ENCODE measurements around the gene FES.
"Not testable (repeated sequence)": the region's sequence is repeated elsewhere in the genome, so short reads cannot be mapped to it uniquely, and the experiment has no call there.

FES gene

GRCh38 chr15:90862487-90862886 is 21.8 kb upstream of the FES start:
- DNase-seq, result no peak

DNA sequence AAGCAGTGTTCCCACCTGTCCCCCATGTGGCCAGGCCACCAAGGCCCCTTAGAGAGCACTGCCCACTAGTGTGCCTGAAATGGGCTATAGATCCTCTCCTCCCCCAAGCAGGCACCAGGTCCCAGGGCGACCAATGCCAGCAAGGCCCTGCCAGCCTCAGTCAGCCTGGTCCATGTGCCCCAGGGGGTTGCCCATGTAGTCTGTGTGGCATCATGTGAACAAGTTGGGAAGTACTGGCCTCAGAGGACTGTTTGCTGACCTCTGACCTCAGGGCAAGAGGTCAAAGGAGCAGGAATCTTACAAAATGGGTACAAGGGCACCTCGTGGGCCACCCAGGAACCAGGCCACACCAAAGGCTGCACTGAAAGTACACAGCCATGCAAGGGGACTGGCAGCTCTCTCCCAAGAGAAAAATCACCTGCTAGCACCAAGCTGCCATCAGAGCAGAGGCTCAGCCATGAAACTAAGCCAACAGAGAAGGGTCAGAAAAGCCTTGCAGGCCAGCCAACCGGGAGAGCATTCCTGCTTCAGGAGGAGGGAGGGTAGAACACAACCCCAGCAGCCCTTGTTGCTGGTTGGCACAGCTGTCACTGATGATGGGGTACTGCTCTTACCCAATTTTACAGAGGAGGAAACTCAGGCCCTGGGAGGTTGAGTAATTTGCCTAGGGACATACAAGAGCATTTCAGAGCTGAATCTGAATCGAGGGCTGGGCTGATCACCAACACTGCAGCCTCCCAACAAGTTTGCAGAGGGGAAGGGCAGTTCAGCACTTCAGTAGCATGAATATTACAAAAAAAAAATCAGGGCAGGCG is 21.1 kb upstream of the FES start:
- no peak for DNase-seq

DNA sequence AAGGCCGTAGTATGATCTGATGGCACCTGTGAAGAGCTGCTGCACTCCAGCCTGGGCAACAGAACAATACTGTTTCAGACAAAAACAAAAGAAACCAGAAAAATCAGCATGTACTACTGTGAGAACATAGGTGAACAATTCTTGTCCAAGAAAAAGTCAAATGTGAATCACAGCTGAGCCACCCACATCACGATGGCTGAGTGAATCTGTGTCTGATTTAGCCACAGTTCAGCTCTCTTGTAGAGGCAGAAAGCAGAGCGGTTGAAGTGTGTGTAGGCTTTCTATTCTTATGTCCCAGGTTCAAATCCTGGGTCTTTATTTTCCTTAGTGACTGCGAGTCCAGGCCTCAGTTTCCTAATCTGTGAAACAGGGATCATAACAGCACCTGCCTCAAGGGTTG is 20.3 kb upstream of the FES start:
- DNase-seq, result no peak

GRCh38 chr15:90864507-90864906 is 19.8 kb upstream of the FES start:
- no peak for DNase-seq

DNA sequence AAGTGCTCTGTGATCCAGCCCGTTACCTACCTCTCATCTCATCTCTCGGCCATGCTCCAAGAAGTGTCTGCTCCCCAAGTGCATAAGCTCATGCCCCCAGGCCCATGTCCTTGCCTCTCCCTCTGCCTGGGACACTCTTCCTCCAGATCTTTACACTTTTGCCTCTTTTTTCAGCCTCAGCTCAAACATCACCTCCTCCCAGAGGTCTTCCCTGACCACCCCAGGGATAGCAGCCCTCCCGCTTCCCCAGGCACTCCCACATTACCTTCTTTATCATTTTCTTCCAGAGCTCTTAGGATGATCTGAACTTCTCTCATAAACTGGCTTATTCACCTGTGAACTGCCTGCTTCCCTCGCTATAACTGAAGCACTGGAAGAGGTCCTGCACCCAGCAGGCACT is 18.6 kb upstream of the FES start:
- no peak for DNase-seq

DNA sequence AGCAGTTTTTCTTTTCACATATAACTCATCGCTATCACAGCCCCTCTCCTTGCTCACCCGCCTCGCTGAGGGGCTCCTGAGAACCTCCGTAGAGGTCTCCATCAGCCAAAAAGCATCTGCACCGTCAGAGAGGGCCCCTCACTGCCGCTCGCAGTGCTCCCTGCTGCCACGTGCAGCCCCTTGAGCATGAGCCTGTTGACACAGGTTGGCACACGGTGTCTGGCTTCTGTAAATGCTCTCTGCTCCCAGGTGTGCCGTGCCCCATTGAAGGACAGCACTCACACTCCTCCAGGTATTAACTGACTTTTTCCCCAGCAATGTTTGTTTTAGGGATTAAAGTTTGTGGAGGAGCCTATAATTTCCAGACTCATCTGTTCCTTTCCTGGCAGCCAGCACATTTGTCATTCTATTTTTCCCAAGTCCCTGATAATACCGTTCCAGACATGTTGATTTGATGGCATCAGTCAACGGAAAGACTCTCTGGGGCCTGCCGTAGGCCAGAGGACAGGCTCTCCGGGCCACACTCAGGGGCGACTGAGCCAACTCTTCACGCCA is 18.1 kb upstream of the FES start:
- no peak for DNase-seq

GRCh38 chr15:90866800-90867199 is 17.5 kb upstream of the FES start:
- DNase-seq, result no peak

DNA sequence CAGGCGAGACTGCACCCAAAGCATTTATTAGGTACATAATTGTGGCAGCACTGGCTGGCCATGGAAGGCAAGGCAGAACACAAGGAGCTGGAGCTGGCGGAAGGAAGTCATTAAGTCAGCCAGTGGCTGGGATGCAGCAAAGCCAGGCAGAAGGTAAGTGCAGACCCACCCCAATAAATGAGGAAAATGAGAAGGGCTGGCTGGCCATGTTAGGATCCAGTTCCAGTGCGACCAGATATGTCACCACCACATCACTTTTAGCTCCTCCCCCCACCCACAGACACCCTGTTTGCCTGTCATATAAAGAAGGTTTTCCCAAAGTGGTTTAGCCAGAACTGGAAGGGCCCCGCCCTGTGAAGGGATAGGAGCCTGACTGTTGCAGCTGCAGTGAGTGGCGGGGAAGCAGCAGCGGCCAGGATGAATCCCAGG is 16.0 kb upstream of the FES start, which contains the start of gene FURIN:
FURIN (plus strand) TSS at position 328 of the 429 bp plus-strand sequence. CDS start 7,153 bp downstream, outside the sequence.
- no peak for DNase-seq

DNA sequence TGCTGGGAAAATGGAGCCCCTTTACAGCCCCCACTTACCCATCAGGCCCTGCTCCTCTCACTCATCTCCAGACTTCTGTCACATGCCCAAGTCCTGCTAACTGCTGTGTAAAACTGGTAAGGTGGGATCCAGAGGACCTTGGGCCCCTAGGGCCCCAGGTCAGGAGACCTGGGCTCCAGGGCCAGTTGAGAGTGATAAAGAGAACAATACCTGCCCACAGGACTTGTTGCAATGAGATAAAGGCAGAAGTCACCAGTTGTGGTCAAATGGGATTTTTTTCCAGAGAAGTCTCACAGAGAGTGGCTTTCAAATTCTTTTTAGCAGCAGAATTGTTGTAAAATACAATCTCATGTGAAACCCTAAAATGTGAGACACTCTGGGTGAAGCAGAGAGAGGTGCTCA is 15.2 kb upstream of the FES start:
- no peak for DNase-seq

GRCh38 chr15:90869601-90870353 is 14.5 kb upstream of the FES start:
- DNase-seq, result peak in 1 of 2 donors; percentile 52

GRCh38 chr15:90870354-90871138 is 13.8 kb upstream of the FES start:
- DNase-seq, result no peak

GRCh38 chr15:90871139-90871715 is 13.1 kb upstream of the FES start:
- DNase-seq, result no peak

- DNase-seq, result no peak
Observed at GRCh38 chr15:90871716-90872485, 12.4 kb upstream of the FES start.

DNA sequence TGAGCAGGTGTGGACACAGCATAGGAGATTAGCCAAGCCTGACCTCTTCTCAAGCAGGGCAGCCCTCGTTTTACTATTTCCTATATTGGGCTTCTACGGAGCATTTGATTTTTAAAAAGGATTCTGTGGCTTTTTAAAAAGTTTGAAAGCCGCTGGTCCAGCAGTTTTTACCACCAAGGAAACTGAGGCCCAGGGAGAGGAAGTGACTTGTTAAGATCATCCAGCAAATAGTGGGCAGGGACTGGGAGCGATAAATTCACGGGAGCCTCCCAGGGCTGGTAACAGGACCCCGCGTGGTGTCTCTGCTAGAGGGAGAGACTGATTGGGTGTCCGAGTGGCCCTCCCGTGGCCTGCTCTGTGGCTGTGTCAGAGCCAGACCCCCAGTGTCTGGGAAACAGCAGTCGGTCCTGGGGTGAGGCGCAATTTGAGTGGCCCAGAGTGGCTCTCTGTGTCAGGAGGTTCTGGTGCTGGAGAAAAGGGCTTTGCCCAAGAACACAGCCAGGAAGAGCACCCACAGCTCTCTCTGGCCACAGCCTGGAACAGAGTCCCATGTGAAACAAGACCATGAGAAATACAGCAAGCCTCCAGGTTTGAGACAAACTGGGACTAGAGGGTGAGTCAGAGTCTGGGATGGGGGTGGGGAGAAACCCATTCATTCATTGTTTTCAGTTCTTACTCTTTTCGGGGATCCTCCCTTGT is 11.7 kb upstream of the FES start:
- peak; percentile 54 to 60 for DNase-seq

DNA sequence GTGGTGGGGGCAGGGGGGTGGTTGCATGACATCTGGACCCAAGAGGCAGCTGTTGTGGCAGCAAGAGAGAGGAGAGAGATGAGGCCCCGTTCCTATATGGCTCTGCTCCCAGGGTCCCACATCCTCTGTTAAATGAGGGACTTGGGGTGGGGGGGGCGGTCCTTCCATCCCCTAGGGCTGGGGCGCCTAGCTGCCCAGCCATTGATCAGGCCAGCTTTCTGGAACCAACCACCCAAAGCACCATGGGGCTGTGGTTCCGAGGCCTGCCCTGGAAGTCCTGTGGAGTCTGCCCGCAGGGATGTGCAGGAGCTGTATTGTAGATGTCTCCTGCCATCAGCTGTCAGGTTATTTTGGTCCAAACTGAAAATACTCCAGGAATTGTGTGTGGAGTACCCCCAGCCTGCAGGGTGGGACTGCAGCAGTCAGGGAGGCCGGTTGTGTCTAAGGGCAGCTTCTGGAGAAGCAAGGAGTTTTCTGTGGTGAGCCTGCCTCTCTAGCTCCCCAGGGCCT is 10.8 kb upstream of the FES start:
- no peak for DNase-seq

DNA sequence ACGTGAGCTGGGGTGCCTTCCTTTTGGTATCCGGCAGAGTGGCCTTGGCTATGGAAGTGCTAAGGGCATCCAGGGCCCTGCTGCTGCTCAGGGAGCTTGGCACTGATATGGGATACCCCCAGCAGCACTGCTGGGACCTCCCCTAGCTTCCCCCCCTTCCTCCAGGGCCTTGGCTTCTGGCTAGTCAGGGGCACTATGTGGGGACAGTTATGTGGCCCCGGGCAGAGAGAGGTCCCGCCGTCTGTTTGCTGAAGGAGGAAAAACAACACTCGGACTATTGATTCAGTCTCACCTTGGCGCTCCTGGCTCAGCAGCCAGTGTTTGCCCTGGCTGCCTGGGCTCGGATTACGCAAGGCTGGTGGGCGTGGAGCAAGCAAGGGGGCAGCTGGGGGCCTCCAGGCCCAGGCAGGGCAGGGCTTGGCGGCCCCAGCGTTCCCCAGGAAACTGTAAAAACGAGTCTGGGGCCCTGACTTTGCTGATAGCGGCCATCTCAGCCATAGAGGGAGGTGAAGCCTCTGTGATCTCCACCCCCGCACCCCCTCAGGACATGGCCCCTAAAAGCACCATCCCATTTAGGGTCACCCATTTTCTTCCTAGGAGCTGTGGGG is 10.2 kb upstream of the FES start:
- DNase-seq, result no peak

DNA sequence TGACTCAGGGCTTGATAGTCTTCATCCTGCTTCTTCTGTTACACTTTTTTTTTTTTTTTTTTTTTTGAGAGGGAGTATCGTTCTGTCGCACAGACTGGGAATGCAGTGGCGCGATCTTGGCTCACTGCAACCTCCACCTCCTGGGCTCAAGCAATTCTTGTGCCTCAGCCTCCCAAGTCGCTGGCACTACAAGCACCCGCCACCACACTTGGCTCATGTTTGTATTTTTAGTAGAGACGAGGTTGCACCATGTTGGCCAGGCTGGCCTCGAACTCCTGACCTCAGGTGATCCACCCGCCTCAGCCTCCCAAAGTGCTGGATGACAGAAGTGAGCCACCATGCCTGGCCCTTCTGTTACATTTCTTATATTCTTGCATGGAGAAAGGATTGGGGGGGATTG is 9.3 kb upstream of the FES start:
- DNase-seq, result not testable (repeated sequence)

DNA sequence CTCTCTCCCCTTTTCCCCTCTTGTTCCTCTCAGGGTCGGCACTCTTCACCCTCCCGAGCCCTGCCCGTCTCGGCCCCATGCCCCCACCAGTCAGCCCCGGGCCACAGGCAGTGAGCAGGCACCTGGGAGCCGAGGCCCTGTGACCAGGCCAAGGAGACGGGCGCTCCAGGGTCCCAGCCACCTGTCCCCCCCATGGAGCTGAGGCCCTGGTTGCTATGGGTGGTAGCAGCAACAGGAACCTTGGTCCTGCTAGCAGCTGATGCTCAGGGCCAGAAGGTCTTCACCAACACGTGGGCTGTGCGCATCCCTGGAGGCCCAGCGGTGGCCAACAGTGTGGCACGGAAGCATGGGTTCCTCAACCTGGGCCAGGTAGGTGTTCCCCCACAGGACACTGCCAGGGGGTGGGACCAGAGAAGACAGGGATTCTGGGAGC is 8.7 kb upstream of the FES start:
- DNase-seq, result no peak

GRCh38 chr15:90876046-90876445 is 8.3 kb upstream of the FES start:
- DNase-seq, result no peak

- no peak for DNase-seq
Observed at GRCh38 chr15:90876512-90877170, 7.7 kb upstream of the FES start.

All from stimulated activated CD4-positive, alpha-beta T cell treated with anti-CD3 and anti-CD28 coated beads, Interleukin-2, amount 100 ng/mL, for 48 hours (primary cell).